ENCODE measurements around the gene PARL. TPM values are rescaled to one million over a fixed set of nuclear protein-coding genes. Genes with fewer than 3 reads are reported as not detected.

Gene PARL
- total RNA-seq, 1 donor from 2014 or later, result 30.9 TPM

DNA sequence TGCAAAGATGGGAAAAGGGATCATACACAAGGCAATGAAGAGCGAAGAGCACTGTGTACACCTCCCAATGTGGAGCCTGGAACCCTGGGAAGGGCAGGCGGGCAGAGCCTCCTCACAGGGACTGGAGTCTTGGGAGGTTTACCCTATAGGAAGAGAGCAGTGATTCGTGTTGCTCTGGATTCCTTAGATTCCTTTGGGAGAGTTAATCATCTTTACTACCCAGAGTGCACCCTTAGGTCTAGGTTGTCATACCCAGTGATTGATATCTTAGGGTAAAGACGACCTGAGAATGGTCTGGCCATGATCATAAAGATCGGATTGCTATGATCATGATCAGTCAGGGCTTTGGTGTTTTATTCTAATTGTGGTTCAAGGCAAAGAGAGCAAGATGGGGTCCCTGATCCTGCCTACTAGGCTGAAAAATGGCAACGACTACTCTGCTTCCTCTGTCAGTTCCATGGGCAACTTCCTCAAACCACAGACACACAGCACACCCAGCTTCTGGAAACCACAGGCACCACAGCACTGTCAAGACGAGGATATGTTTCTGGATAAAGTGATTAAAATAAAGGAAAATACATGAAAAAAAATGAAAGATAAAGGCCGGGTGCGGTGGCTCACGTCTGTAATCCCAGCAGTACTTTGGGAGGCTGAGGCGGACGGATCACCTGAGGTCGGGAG is 38.9 kb downstream of the PARL start:
- DNase-seq, result no peak

DNA sequence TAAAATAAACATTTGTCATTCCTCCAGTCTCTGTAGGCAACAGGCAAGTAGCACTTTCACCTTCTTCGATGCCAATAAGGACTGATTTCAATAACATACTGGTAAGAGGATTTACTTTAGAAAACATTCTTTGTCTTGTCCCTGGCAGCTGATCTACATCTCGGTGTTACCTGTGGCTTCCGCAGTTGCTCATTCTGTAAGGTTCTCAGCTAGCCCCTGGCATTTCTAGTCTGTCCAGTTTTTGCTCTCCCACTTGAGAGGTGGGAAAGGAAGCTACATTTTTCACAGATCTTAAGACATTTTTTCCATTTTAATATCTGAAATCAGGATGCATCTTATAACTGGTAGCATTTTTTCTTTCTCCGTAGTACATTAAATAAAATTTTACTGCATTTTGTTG is 39.6 kb downstream of the PARL start:
- DNase-seq, result no peak

DNA sequence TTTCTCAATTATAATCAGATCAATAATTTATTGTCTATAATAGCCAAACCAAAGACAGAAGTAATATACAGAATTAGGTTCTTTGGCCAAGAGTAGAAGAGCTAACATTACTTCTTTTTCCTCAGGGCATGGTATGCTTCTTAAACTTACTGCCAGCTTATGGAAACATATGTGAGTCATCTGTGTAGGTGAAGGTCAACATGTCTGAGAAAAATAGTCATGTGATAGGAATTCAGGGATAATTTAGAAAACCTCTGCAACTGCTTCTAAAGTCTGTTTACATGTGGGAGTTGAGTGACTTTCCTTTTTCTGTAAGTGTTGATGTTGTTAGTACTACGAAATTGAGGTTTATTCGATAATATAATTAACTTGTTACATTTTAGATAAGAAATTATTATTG is 40.1 kb downstream of the PARL start:
- DNase-seq, result no peak

DNA sequence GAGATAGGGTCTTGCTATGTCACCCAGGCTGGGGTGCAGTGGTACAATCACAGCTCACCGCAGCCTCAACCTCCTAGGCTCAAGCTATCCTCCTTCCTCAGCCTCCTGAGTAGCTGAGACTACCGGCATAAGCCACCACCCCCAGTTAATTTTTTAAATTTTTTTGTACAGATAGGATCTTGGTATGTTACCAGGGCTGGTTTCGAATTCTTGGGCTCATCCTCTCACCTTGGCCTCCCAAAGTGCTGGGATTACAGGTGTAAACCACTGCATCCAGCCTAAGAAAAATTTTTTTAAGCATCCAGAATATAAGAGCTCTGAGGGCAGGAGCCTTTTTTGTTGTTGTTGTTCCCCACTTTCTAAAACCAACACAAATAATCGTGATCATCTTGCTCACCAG is 44.9 kb downstream of the PARL start:
- no peak for DNase-seq

DNA sequence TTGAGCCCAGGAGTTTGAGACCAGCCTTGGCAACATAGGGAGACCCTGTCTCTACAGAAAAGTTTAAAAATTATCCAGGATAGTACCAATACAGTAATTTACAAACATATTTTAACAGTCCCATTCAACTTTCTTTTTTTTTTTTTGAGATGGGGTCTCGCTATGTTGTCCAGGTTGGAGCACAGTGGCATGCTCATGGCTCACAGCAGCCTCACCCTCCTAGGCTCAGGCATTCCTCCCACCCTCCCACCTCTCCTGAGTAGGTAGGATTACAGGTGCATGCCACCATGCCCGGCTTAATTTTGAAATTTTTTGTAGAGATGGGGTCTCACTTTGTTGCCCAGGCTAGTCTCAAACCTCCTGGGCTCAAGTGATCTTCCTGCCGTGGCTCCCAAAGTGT is 46.8 kb downstream of the PARL start:
- no peak for DNase-seq

DNA sequence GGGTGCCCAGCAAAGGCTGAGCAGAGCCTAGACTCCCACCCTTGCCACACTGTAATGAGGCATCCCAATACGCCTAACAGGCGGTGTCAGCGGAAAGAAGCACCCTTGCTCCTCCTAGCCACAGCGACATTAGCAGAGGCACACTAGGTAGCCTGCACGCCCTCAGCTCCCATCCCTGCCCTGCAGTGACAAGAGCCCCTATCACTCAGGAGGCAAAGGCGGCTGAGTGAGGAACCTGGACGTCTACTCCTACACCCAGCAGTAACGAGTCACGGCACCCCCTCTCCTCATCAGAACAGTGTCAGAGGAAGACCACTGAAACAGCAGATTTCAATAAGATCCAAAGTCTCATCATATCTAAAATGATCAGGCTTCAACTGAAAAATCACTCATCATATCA is 47.3 kb downstream of the PARL start:
- DNase-seq, result no peak

DNA sequence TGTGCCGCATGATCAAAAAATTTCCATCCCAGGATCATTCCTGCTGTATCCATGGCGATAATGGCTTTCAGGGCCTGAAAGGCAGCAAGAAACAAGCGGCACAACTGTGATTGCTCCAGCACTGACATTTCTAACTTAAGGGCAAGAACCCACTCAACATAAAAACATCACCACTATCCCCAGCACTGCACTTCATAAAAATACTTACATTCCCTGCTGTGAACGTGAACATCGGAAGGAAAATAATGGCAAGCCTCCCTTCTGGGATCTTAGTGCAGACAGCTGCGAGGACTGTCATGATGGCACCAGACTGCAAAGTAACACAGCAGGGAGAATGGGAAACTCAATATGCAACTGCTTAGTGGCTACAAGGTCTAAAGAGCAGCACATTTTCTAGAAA is 51.2 kb downstream of the PARL start:
- no peak for DNase-seq

DNA sequence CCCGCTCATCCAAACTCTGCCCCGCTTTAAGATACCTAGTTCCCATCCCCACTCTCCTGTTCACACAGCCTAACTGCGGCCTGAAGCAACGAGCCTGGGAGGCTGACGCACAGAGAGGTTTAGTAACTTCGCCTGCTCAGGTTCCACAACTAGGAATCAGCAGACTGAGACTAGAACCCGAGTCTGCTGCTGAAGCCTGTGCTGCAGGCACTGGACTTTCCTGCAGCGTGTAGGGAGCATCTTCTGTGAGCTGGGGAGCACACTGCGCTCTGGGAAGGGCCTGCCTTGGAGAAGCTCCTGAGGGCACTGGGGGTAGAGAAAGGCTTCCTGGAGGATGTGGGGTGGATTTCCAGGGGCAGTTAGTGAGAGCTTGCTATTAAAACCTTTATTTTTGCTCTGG is 54.5 kb downstream of the PARL start:
- no peak for DNase-seq

DNA sequence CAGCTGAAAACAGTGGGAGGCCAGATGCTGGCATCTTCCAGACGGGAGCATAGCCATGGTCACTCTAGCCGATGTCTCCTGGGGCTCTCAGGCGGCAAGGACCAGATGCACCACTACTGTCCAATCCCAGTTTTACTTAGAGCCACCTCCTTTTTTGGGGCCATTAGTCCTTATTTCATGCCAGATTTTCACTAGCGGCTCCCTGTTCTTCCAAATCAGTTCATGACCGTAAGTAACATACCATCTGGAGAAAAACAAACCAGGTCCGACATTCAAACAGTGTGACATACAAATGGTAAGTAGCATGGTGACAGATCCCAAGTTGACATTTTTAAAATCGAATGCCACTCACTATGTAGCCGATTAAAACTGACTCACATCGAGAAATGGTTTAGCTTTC is 55.2 kb downstream of the PARL start:
- DNase-seq, result no peak

DNA sequence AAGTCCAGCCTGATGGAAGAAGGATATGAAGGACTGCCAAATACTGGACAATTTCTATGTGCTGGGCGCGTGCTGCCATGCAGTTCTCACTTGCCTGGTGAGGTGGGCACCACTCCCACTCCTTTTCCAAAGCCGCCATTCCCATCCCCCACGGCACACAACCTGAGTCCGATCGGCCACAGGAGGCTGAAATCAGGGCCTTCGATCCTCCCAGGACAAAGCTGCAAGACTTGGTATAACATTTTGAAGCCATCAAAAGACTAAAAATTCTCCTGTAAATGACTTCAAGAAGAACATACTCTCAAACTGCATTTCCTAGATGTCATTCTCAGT is 56.2 kb downstream of the PARL start:
- no peak for DNase-seq

DNA sequence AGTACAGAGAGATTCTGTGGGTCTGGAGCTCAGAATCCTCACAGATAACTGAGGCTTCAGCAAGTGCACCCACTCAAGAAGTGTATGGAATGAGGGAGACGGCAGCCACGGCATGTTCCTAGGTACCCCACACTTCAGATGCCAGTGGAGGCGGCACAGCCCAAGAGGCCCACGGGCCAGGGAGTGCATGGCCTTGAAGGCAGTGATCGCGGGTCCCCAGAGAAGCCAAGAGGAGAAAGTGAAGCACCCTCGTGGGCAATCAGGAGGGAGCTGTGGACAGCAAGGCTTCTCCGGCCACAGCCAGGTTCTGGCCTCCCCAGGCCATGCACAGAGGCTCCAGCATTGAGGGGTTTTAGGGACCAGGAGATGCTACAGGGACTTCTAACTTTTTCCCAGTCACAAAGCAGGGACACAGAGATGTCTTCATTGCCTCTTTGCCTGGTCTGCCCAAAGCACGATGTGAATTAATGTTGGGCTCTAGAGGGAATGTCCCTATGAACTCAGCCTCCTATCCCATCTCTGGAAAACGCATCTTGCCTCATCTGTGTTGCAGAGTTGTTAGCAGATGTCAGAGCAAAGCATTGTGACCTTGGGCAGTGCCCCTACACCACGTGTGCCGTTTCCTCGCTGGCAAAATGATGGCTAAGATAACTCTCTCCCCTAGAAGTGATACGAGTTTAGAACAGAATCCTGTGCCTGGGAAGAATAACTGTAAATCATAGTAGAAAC is 56.7 kb downstream of the PARL start:
- DNase-seq, result no peak

DNA sequence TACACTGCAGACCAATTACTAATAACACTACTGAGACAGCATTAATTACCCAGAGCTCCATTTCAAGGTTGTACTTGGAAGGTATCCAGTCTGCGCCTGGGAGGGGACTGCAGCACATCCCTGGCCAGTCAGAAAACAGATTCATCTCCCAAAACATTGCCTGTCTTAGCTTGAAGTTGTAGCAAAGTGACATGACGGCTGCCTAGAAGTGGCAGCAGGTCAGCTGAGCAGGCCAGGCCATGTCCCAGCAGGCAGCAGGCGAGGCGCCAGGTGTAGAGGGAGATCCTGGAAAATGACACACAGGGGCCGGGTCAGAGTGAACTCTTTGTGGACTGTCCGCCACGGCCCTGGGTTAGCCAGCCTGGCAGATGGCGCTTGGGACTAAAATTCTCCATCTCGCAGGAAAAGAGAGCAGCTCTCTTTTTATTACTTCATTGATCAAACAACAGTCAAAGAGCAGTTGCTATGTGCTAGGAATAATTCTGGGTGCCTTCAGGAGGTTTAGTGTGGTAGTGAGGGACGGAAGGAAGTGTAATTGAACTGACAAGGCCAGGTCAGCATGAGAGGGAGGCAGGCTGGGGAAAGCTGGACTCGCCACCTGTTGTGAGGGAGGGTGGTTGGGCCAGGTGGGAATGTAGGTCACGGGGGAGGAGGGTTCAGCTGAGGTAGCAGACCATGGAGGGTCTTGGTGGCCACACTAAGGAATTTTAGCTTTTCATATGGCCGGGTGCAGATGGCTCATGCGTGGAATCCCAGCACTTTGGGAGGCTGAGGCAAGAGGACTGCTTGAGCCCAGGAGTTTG is 58.0 kb downstream of the PARL start:
- DNase-seq, result no peak

DNA sequence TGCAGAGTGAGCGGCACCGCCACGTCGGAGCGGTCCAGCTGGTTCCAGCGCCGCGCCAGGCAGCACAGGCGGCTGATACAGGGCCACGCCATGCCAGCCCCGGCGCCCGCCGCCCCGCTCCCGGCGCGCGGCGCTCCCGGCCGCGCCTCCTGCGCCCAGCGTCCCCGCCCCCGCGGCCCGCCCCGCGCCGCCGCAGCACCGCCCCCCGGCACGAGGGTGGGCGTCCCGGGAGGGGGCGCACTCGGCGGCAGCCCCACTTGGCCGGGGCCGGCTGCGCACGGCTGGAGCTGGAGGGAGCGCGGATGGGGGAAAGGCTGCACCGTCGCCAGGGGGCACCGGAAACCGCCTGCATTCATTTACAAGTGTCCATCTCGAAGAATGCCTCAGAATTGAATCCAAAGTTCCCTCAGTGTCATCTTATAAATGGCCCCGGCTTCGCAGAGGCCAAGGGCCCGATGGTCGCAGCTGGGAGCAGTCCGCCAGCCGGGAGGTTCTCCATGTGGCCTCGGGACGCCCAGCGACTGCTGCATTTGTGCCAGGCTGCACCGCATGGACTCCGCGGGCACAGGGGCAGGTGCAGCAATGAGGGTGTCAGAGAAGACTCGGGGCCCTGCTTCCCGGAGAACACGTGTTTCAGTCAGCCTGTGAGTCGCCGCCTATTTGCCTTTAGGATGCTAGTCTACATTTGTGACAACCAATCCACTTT is 59.1 kb downstream of the PARL start, which contains the start of gene MAP6D1:
Gene MAP6D1, minus strand, starts transcription at position 122 of the 706 bp plus-strand sequence. Its CDS starts 30 bp downstream, at position 92.
- DNase-seq, result peak; percentile 23

DNA sequence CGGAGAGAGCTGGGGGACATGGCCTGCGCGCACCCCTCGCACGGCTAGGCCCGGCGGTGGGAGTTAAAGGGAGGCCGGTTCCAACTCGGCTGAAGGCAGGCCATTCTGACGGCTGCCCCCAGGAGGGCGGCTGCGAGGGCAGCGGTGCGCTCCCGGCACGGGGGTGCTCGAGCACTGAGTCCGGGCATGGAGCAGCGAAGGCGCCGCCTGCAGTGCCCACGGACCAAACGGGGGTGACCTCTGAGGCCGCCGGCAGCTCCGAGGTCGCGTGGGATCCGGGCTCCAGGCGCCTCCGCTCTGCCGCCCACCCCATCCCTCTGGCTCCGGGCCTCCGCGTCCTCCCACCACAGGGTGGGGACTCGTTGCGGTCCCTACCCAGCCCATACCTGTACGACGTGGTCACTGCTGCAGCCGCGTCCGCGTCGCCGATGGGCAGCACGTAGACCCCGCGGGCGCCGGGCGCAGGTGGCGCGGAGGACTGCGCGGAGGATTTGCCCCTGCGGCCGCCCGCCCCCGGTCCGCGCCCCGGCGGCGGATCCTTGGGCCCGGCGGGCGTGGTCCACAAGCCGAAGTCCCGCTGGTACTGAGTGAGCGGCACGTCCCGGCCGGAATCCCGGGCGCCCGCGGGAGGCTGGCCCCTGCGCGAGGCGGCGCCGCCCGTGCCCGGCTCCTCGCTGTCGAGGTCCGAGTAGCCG is 59.8 kb downstream of the PARL start:
- no peak for DNase-seq

DNA sequence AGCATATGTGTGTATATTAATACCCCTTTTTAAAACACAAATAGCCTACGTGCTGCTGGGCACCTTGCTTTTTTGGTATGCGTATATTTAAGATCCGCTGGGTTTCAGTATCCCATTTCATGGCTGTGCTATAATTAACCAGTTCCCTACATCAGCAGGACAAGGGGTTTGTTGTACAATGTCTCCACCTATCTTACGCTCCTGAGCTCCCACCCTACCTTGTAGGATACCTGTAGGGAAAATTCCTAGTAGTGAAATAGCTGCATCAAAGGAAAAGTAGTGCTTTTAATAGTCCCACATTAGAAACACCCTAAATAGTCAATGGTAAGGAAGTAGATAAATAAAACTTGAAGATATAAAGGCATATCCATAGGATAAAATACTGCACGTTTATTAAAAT is 60.7 kb downstream of the PARL start:
- no peak for DNase-seq

DNA sequence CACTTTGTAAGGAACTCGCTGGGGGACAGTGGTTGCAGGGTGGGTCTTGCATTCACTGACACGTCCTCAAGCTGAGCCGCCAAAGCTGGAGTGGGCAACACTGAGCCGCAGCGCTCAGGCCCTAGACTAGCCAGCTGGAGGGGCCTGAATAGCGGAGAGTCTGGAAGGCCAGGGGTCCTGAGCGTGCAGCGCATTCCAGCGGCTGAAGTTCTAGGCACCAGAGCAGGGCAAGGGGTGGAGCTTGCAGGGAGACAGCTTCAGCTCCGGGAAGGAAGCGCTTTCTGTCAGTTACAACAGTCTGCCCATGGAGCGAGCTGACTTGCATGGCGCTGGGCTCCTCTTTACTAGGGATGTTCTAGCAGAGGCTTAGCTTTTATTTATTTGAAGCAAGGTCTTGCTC is 62.0 kb downstream of the PARL start:
- no peak for DNase-seq

DNA sequence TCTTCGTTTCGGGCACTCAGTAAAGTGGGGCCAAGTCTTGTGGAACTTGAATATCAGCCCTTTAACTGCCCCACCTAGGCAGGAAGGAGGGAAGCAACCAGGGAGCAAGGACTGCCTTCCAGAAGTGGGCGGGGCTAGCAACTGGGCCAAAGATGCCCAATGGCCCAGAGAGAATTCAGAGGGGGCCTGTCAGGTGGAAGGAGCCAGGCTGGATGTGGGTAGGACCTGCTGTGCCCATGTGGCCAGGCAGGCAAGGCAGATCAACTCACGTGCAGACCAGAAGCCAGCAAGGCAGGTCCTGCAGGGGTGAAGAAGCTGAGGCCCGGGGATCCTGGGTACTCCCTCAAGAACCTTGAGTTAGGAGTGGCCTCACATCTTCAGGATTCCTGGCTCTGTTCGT is 64.8 kb downstream of the PARL start:
- DNase-seq, result no peak

DNA sequence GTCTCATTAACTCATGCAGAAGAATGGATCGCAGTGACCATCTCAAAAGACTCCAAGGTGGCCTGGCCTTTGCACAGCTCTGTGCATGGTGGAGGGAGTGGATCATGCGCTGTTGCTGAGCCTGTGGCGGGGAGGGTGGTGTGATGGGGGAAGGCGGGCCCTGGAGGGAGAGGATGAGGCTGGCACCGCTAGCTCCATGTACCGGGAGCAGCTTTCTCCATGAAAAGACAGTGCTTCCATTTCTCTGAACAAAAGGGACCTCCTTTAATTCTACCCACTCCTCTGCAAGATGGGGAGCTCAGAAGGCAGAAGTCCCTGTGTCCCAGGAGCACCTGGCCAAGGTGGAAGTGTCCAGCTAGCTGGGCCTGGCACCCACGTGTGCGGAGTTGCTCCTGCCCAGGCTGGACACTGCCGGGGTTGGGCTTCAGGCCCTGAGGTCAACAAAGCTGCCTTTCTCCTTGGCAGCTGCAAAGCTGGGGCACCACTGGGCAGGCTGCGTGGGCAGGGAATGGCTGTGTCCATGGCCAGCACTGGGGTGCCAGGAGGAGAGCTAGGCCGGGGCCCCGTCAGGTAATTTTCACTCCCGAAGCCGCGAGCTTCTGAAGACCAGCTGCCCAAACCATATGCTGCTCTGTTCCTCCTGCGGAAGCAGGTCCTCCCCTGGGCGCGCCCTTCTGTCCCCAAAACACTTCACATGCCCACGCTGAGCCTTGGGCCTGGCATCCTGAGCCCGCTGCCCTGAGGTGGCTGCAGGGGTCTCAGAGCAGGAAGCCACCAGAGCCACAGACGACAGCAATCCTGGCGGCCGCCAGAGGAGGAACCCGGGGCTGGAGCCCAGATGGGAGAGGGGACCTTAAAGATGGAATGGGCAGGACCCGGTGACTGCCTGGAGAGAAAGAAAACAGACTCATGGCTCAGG is 65.7 kb downstream of the PARL start:
- DNase-seq, result no peak

DNA sequence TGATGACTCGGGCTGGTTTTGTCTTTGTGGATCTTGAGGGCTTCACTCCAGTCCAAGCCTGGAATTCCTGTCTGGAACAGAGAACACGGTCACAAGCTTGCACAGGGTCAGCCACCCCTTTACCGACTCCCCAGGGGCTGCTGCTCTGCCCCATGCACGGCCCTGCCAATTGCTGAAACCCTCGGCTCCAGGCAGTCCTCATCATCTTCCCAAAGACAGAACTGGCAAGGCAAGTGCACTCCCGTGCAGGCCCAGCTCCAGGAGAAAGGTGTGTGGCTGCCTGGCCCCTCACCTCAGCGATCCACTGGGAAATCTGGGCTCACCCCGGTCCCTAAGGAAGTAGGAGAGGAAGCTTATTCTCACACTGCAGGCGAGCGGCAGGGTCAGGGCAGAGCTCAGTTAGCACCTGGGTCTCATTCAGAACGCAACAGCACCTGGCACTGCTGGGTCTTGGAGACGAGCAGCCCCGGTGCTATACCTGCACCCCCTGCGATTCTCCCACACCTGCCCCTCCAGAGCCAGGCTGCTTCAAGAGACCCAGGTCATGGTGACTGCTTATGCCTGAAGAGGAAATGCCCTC is 66.5 kb downstream of the PARL start:
- DNase-seq, result no peak

DNA sequence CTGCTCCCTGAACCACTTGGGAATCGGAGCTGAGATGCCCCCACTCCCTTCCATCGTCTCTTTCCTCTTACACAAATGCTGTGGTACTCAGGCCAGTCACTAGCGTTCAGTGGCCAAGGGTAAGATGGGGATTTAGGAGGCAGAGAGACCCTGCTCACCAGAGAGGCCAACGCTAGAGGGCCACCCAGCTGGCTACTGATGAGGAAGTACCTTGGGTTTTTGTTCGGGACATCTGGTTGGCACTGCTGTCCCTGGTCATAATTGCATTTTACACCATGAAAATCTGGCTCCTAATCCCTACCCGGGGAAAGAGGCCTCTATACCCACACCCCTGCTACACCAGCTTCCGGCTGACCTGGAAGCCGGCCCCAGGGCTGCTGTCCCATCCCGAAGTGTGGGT is 67.0 kb downstream of the PARL start:
- DNase-seq, result no peak

All from skin of body (tissue), 2 donors.